Activated gamma-delta T cell treated with Interleukin-2 at 50 U/mL for 16 hours (primary cell): ENCODE results near the gene ABHD6.
"Not testable (repeated sequence)": the region's sequence is repeated elsewhere in the genome, so short reads cannot be mapped to it uniquely, and the experiment has no call there.

Experiments used
- DNase-seq: peaks from one replicate; pipeline ENCODE4 v3.0.0-alpha.2; 2020

Gene ABHD6

DNA sequence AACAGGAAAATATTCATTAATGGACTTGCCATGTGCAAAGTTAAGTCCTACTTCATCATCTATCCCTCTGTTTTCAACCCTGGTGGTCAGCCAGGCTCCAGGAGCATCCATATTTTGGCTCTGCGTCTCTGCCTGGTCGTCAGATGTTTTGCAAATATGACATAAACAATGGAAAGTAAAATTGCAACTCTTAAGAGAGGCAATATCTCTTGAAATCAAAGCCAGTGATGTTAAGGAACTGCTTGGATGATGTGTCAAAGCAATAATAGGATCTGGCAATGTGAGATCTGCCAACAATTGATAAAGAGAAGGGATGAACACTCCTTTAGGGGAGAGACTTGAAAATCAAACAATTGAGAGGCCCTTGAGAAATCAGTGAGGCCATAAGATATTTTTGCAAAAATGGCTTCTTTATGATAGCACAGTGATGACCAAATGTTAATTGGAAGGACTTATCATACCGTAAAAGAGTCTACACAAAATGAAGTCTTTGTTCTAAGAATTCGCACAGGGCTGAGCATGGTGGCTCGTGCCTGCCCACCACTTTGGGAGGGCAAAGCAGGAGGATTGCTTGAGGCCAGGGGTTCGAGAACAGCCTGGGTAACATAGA is 6.5 kb downstream of the ABHD6 start:
- DNase-seq = no peak

DNA sequence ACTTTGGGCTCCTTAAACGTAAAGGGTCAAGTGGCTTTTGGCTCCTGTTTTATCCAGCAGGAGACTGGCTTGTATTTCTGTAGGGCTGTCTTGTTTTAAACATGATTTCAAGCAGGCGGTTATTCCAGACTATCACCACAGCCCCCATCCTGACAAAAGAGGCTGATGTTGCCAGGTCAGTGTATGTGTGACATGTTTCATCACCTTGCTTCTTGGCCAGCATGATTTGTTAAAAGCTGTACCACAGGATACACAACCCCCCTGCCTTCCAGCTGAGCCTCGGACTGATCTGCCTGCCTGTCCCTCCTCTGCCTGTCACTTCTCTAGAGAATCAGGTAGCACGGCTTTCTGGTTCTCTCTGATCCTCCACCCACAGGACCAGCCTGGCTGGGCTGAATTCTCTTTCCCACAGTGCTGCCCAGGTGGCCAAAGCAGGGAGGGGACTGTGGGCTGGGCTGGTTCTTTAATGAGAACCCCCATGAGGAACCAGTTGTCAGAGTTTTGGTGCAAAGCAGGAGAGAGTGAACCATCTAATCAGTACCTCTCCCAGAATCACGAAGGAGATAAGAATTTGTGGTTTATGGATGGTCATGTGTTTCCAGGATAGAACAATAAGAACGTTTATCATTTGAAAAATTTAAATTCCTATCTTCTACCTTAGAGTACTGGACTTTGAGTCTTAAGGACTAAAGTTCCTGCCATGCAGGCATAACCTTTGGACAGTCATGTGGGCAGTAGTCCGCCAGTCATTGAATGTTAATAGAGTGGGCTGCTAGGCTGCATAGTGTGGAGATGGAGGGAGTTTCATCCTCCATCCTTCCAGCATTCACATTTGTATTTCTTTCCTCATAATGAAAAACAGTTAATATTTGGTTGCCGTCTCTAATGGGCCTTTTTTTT is 8.8 kb downstream of the ABHD6 start:
- no peak for DNase-seq

DNA sequence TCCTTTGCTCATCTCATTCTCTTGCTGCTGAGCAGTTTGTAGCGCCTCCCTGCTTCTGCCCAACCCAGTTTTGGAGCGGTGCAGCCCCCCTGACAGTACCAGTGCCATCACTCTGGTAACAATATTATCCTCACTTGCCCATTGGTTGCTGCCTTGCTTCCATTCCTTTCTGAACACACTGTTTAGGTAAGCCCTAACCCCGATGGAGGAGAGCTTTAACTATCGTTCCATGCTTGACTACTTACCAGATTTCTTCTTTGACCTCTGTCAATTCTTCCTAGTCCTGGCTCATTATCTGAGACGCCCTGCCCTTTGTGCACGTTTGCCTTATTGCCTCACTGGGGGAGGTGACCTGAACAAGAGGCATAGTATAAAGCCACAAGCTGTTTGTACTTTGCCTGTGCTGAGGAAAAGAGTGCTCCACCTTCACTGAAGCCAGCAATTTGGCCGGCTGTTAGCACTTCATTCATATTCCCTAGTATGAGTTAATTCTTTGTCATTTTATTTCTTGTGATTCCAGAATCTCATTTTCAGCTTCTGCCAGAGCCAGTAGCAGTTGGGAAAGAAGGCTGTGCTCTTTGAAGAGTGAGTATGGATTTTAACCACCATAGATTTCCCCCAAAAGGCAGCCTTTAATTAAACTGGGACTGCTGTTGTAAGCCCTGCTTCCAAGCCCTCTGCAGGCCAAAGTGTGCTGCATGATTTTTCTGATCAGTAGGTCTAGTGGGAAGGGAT is 11.9 kb downstream of the ABHD6 start:
- DNase-seq = no peak

DNA sequence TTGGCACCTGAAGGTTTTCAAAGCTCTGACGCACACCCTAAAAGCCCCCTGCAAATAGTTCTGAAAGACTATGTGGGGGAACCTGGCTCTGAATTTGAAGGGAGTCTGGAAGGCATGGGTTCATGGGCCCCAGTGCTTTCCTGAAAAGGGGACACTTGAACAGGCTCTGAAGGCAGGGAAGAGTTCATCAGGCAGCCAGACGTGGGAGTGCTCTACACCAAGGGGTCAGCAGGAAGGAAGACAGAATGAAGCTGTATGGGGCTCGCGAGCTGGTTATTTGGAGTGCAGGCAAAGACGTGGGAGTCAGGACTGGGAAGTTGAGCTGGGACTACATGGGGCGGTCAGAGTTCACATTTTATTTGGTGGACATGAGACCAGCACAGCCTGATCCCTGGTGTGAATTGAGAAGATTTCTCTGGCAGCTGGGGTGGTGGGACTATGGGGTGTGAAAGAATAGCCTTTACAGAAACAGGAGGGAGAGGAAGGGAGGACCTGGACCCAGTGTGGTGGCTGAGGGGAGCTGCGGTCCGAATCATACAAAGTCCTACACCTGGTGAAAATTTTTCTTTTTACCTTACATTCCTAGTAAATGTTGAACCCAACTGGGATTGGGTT is 12.6 kb downstream of the ABHD6 start:
- no peak for DNase-seq

DNA sequence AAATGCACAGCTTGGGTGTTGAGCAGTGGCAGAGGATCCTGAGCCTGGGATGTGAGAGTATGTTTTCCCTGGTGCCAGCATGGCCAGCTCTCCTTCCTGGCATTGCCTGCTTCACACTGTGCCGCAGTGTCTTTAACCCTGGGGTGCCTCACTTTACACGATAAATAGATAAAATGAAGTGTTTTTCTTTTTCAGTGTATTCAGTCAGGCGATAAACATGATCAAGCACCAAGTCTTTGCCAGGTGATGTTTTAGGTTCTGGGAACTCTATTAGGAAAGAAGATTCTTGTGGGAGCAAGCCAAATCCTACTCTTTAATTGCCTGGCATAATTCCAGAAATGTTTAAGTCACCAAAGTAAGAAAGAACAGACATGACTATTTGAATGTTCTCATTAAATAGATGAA is 14.0 kb downstream of the ABHD6 start:
- no peak for DNase-seq

DNA sequence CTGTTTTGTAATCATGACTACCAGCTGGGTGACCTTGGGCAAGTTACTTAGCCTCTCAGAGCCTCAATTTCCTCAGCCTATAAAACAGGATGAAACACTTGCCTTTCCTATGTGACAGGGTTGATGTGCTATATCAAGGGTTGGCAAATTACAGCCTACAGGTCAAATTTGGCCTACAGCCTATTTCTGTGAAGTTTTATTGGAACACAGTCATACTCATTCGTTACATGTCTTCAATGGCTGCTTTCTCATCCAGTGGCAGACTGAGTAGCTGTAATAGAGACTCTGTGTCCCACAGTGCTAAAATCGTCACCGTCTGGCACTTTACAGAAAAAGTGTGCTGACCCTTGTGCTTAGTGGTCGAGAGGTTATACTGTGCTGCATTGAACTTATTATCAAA is 16.6 kb downstream of the ABHD6 start:
- no peak for DNase-seq

DNA sequence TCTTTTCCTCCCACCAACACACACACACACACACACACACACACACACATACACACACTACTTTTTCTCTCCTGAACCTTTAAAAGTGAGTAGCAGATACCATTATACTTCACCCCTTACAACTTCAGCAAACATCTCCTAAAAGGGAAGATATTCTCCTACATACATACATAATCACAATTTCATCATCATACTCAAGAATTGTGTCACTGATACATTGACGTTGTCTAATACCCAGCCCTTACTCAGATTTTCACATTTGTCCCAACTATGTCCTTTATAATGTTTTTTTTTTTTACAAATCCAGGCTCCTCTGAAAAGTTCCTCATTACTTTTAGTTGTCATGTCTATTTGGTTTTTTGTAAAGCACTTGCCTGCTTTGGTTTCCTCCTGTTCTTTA is 18.5 kb downstream of the ABHD6 start:
- DNase-seq = no peak

DNA sequence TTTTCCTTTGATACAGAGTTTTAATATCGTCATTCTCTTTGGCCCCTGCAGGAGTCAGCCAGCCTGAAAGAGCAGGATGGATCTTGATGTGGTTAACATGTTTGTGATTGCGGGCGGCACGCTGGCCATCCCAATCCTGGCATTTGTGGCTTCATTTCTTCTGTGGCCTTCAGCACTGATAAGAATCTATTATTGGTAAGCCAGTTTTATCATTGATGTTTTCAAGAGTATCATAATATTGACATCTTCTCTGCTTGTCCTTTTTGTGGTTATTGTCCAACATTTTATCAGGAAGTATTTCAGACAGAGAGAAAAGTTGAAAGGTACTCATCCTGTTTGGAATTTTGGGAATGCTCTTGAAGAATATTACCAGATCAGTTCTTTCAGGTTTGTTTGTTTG is 18.9 kb downstream of the ABHD6 start:
- no peak for DNase-seq

DNA sequence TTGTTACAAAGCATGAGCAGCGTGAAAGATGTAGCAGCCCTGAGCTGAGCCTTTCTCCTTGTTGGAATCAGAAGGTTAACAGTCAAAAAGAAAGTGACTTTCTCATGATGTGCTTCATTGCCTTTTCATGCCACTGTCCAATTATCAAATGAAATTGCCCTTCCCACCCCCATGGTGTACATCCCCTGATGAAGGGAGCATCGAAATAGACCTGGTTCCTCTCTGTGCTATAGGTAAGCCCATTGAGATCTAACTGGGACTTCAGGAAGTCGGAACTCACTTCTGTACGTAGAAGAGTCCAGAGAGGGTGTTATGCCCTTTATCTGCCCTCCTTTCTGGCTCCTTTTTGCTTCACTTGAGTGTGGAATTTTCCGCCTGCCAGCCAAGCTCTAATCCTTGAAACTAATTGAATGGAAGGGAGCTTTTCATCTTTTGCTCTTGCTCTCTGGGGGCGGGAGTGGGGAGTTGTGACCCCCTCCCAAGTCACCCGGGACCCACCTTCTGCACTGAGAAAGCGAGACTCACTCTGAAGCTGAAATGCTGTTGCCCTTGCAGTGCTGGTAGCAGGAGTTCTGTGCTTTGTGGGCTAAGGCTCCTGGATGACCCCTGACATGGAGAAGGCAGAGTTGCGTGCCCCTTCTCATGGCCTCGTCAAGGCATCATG is 20.9 kb downstream of the ABHD6 start:
- DNase-seq = no peak

DNA sequence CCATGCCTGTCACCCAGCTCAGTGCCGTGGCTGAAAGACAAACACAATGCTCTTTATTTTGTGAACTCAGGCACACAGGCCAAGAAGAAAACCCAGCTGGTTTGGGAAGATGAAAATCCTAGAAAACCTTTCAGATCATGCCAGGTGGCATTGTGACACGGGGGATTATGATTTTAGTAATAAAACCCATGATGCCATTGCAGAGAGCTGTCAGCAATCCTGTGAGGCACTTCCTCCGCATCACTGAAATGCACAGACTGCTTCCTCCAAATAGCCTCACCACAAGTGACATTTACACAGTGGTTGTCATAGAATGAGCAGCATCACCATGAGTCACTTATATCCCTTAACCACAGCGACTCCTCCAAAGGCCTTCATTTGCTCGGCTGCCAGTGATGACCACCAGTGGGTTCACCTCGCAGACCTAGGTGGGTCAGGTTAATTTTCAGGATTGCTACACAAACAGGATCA is 22.7 kb downstream of the ABHD6 start:
- no peak for DNase-seq

DNA sequence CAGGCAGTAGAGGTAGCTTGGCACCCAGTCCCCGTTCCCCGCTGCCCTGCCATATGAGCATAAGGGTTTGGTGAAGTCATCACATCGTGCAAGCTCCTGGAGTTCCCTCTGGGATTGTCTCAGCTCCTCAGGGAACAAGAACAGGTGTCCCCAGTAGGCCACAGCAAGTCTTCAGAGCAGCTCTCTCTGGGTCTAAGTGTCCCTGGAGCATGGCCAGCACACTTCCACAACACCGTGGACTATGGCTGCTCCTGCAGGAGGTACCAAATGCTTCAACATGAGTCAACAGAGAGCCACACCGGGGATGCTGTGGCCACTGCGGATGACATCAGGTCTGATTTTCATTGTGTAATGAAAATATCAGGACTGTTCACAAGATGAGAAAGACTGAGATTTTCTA is 23.1 kb downstream of the ABHD6 start:
- no peak for DNase-seq

DNA sequence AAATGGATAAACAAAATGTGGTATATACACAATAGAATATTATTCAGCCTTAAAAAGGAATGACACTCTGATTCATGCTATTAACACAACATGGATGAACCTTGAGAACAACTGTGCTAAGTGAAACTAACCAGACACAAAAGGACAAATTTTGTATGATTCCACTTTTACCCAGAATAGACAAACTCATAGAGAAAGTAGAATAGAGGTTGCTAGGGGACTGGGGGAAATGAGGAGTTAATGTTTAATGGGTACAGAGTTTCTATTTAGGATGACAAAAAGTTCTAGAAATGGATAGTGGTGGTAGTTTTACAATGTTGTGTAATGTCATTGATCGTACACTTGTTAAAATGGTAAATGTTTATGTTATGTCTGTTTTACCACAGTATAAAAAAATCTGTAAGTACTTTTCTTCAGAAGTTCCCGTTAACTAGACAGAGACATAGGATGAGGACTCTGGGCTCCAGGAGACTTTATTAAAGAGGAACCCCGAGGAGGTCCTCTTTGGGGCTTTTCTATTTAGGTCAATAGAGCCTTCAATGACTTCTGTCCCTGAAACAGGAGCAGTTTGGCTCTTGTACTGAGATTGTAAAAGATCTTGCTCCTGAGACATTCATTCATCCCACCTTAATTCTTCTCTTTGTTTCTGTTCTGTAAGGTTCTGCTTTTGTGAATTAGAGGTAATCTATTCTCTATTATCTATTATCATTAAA is 24.5 kb downstream of the ABHD6 start:
- no peak for DNase-seq

DNA sequence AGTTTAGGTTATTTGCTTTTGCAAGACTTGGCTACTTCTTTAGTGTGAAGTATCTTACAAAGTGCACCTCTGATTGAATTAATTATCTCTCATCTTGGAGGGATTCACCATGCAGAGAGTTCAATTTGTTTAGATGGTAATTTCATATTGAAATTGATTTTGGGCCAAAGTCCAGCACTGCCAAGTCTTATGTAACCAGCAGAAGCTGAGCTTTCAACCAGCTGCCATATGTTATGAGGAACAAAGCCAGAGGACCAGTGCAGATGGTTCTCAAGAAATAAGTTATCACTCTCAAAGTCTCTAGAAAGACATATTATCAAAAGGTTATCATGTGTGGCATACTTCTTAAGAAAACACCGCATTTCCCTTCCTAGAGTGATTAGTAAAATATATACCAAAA is 29.0 kb downstream of the ABHD6 start:
- no peak for DNase-seq

DNA sequence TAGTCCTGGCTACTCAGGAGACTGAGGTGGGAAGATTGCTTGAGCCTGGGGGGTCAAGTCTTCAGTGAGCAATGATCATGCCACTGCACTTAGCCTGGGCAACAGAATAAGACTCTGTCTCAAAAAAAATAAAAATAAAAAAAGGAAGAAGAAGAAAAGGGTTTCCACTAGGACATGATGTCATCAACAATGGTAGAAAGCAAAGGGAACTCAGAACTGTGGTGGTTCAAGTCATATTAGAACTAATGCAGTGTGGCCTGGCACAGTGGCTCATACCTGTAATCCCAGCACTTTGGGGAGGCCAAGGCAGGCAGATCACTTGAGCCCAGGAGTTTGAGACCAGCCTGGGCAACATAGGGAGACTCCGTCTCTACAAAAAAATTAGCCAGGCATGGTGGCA is 30.0 kb downstream of the ABHD6 start:
- DNase-seq = not testable (repeated sequence)

DNA sequence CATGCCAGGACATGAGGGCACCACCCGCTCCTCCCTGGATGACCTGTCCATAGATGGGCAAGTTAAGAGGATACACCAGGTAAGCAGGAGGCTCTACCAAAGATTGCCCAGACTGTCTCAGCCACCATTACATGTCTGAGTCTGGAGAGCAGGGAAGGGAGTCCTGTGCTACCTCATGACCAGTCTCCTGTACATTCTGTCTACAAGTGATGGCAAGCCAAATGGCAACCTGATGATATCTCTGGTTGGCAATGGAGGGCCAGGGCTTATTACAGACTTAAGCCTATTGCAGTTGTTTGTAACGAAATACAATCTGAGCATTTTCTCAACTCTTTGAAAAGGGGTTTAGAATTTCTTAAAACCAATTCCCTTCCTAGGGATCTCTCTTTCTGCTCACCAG is 31.8 kb downstream of the ABHD6 start:
- DNase-seq = no peak

DNA sequence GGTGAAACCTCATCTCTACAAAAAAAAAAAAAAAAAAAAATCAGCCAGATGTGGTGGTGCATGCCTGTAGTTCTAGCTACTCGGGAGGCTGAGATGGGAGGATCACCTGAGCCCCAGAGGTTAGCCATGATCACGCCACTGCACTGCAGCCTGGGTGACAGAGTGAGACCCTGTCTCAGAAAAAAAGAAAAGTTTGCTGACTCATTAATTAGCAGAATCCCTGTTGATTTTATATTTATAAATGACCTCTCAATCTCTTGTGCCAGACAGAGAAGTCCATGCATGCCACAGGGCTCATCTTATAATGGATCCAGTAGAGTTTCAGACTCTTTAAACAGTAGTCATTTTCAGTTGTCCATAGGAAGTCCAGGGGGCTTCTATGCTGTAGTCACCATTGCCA is 32.9 kb downstream of the ABHD6 start:
- no peak for DNase-seq

DNA sequence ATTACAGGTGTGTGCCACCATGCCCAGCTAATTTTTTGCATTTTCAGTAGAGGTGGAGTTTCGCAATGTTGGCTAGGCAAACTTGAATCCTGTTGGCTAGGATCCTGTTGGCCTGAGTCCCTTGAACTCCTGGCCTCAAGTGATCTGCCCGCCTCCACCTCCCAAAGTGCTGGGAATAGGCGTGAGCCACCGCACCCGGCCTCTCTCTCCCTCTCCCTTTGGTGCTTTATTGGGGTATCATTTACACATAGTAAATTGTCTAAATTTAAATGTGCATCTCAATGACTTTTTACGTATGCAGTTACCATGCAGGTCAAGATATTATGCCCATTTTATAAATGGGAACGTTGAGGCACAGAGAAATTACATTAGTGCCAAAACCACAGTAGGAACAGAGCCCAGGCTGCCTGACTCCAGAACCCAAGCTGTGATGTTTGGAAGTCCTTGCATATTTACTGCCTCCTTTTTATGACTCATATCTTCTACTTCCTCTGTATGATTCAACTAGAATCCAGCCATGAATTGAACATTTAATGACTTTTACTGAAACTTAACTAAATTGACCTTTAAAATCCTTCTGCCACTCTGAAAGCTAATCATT is 34.4 kb downstream of the ABHD6 start:
- DNase-seq = no peak

DNA sequence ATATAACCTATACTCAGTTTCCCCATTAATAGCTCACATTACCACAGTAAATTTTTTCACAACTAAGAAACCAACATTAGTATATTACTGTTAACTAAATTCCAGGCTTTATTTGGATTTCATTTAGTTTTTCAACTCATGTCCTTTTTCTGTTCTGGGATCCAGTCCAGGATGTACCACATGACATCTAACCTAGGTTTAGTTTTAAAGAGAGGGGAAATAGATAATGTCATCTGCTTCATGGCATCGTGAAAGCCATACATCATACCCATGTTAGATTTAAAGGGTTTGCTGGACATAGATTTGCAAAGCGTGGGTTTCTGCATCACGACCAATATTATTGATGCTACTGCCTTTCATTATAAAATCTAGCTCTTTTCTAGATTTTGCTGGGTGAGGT is 35.3 kb downstream of the ABHD6 start:
- DNase-seq = no peak

DNA sequence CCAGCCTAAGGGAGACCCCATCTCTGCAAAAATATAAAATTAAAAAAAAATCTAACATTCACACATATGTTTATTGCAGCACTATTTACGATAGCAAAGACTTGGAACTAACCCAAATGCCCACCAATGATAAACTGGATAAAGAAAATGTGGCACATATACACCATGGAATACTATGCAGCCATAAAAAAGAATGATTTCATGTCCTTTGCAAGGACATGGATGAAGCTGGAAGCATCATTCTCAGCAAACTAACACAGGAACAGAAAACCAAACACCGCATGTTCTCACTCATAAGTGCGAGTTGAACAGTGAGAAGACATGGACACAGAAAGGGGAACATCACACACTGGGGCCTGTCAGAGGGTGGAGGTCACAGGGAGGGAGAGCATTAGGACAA is 35.8 kb downstream of the ABHD6 start:
- not testable (repeated sequence) for DNase-seq

DNA sequence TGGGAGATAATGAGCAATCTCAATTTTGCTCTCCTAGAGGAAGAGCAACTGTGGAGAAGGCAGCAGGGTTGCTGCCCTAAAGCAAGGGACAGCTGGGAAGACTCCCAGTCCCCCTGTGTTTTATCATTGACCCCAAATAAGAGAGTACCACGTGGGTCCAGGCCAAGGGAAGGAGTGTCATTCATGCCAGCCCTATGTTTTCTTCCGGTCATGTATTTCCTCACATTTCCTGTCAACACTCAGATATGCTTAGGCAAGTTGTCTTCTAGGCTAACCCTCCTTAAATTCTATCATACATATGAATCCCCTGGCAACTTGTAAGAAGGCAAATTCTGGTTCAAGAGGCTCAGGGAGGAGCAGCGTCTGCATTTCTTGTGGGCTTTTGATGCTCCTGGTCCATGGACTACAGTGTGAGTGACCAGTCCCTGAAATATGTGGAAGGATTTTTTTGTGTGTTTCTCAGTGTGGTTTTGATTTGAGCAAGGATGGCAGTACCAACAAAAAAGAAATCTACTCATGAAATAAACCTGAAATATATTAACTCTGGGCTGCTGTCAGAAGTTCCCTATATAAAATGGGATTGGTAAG is 36.5 kb downstream of the ABHD6 start:
- no peak for DNase-seq

DNA sequence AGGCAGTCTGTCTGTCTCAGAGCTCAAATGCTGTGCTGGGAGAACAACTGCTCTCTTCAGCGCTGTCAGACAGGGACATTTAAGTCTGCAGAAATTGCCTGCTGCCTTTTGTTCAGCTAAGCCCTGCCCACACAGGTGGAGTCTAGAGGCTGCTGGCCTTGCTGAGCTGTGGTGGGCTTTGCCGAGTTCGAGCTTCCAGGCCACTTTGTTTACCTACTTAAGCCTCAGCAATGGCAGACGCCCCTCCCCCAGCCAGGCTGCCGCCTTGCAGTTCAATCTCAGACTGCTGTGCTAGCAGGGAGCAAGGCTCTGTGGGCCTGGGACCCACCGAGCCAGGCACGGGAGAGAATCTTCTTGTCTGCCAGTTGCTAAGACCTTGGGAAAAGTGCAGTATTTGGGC is 43.5 kb downstream of the ABHD6 start:
- no peak for DNase-seq
